GM12864 (cell line): ENCODE results near the gene UNC45A.
A peak's percentile ranks its signal among the peaks of the same experiment; 100 is the strongest.

Source experiments
- DNase-seq: peaks from one replicate; pipeline ENCODE4 v3.0.0-alpha.2; 2011; ENCODE audit warnings: low read depth
- H3K4me3 ChIP-seq: 2 replicates; pipeline ENCODE4 v1.5.1; 2011; ENCODE audit warnings: mild to moderate bottlenecking, low read depth, low read length, control low read depth
- TF ChIP-seq, protein P1 (sequence below): IDR thresholded peaks from 2 replicates; pipeline ENCODE4 v1.5.1; 2011; ENCODE audit warnings: low read depth, mild to moderate bottlenecking, moderate library complexity, low read length, control low read depth, inconsistent platforms; ENCODE audit errors: missing control alignments

UNC45A gene

DNA sequence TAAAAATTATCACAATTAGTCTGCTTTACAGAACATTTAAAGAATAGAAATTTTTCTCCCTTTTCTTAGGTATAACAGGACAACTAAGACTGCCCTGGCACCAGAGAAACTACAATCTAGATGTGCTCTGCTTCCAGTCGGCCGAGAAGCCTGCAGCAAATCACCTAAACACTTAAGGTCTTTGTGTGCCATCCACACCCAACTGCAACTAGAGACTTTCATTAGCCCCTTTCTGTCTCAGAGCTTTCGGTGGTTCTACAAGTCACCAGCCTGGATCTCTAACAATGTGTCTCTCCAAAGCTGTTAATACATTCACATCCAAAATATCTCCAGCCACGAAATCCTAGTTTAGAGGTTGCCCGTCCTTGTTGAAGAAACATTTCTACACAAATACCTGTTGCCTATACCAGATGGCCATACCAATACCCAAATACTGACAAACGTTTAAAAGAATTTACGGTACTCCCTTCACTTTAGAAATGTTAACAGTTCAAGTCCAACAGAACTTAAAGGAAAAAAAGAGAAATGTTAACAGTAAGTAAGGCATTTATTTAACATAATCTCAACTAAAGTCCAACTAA, 52.6 kb downstream of the UNC45A start:
- peak overlapping the region; percentile 3; the same call in 1 of the 2 replicates for H3K4me3 ChIP-seq
- TF ChIP-seq, protein P1, sequence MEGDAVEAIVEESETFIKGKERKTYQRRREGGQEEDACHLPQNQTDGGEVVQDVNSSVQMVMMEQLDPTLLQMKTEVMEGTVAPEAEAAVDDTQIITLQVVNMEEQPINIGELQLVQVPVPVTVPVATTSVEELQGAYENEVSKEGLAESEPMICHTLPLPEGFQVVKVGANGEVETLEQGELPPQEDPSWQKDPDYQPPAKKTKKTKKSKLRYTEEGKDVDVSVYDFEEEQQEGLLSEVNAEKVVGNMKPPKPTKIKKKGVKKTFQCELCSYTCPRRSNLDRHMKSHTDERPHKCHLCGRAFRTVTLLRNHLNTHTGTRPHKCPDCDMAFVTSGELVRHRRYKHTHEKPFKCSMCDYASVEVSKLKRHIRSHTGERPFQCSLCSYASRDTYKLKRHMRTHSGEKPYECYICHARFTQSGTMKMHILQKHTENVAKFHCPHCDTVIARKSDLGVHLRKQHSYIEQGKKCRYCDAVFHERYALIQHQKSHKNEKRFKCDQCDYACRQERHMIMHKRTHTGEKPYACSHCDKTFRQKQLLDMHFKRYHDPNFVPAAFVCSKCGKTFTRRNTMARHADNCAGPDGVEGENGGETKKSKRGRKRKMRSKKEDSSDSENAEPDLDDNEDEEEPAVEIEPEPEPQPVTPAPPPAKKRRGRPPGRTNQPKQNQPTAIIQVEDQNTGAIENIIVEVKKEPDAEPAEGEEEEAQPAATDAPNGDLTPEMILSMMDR, result no peak
- no peak for DNase-seq

- TF ChIP-seq, protein P1, result no peak
- DNase-seq, result no peak
- H3K4me3 ChIP-seq, result peak overlapping the region; percentile 47
Observed at GRCh38 chr15:90988296-90988695, 53.2 kb downstream of the UNC45A start.

DNA sequence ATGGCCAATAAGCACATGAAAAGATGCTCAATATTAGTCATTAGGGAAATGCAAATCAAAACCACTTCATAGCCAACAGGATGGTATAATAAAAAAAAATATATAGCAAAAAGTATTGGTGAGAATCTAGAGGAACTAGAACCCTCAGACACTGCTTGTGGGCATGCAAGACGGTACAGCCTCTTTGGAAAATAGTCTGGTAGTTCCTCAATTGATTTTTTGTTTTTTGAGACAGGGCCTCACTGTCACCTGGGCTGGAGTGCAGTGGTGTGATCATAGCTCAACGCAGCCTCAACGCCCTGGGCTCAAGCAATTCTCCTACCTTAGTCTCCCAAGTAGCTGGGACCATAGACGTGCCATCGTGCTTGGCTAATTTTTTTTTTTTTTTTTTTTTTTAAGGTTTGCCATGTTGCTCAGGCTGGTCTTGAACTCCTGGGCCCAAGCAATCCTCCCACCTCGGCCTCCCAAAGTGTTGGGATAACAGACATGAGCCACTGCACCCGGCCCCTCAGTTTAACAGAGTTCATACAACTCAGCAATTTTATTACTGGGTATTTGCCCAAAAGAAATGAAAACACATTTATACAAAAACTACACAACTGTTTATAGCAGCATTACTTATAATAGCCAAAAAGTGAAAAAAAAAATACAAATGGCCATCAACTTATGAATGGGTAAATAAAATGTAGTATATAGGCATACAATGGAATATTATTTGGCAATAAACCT, 54.1 kb downstream of the UNC45A start:
- H3K4me3 ChIP-seq, result peak overlapping the region; percentile 3; the same call in 1 of the 2 replicates
- TF ChIP-seq, protein P1, result no peak
- no peak for DNase-seq

- TF ChIP-seq, protein P1, result no peak
- no peak for DNase-seq
- H3K4me3 ChIP-seq, result no peak overlapping the region
Observed at GRCh38 chr15:90990446-90990845, 55.4 kb downstream of the UNC45A start.

GRCh38 chr15:90991587-90992285, 56.7 kb downstream of the UNC45A start:
- no peak overlapping the region; the same call in 1 of the 2 replicates for H3K4me3 ChIP-seq
- no peak for DNase-seq
- TF ChIP-seq, protein P1, result no peak

- DNase-seq, result no peak
- TF ChIP-seq, protein P1, result no peak
- peak overlapping the region; percentile 100 for H3K4me3 ChIP-seq
Observed at GRCh38 chr15:90994059-90994416, 59.0 kb downstream of the UNC45A start.
